Measurements from ENCODE around the gene KCNJ16.

GRCh38 chr17:70076831-70077230 is 1.8 kb downstream of the KCNJ16 start:
- TF ChIP-seq CTCF (IDR thresholded peaks at IDR 0.05; ENCODE audit: low read depth, low read length) (no peak), EZH2phosphoT487 (IDR thresholded peaks at IDR 0.05; ENCODE audit: low read depth) (no peak)

Measured in OCI-LY3 (cell line).